ENCODE results near the gene HNRNPR. TPM values are rescaled to one million over a fixed set of nuclear protein-coding genes. Genes with fewer than 3 reads are reported as not detected.

Gene HNRNPR
- total RNA-seq, 1 experiment from 2014 or later = 166 TPM

DNA sequence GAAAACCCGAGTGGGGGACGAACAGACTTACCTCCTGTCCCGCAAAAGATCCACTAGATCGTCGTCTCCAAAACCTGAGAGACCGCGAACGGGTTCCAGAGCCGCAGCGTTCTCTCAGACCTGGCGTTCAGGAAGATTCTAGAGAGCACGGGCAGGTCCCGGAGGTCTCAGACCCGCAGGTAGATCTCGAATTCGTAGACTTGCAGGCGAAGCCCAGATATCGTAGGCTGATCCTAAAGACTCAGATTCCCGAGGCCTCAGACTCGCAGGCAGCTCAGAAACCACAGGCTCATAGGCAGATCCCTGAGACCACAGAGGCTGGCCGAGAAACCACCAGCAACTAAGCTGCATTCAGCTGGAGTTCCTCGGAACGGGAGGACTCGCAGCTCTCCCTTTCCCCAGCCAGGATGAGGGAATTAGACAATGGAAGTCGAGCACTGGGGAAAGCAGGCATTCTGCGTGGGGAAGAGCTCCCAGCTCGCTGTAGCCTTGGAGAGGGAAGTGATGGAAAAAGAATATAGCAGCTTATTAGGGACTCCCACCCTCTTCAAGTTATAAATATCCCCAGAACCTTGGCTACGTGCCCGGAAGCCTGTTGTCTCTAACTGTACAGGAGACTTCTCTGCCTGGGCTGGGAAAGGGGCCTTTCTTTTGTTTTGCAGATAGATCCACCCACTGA is 25.4 kb upstream of the HNRNPR start, which contains the start of gene ZNF436:
Gene ZNF436 (minus strand): TSS at position 502 of the 679 bp plus-strand sequence. CDS start 1,831 bp downstream, outside the sequence.
- DNase-seq (ENCODE audit: low read depth) = peak; percentile 67

DNA sequence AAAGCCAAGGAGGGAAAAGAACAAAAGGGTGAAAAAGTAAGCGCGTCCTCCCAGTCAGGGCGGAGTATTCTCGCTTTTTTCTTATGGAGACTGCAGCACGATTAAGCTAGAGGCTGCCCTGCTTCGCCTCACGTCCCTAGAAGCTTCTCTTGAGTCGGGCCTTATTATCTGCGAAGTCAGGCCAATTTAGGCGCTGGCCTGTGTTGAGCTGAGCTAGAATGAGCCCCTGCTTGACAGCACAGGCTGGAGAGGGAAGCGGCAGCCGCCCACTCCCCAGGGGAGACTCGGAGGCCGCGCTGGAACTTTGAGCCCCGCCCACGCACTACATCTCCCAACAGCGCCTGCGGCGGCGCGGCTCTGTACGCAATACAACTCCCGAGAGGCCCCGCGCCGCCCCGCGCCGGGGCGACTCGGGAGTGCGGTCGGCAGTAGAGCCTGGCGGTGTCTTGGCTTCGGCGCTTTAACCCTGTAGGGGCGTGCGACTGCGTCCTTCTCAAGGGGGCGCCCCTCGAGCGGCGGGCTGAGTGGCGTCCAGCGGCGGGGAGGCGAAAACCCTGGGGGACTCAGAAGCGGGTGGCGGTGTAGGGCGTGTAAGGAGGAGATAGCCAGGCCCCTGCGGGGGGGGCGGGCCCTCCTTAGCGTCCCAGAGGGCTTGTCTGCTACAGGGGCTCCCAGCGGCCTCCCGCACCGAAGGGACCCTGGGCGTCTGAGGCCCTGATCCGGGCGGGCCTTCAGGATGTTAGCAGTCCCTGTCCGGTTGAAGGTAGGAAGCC is 24.7 kb upstream of the HNRNPR start:
- DNase-seq (ENCODE audit: low read depth) = peak; percentile 87

GRCh38 chr1:23367791-23368561 is 23.9 kb upstream of the HNRNPR start:
- DNase-seq (ENCODE audit: low read depth) = peak; percentile 99

GRCh38 chr1:23367451-23367790 is 23.3 kb upstream of the HNRNPR start:
- no peak for DNase-seq (ENCODE audit: low read depth)

DNA sequence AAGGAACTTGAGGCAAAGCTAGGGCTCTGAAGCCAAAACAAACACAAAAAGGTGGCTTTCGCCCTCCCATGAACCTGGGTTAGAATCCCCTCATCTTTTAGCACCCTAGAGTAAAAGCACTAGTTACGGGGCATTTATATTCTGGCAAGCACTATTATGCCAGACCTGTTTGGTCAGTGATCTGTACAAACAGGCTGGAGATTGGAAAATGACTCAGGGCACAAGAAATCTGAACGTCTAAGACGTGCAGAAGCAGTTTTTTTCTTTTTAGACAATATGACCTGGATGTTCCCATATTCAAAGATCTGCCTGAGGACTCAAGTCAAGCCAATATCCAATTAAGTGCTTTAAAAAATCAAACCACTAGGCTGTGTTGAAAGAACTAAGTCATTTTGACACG is 22.5 kb upstream of the HNRNPR start:
- no peak for DNase-seq (ENCODE audit: low read depth)

- no peak for DNase-seq (ENCODE audit: low read depth)
These were observed 22.1 kb upstream of the HNRNPR start for GRCh38 chr1:23366146-23366545.

- DNase-seq (ENCODE audit: low read depth) = no peak
These were observed 18.2 kb upstream of the HNRNPR start for GRCh38 chr1:23362218-23362713.

DNA sequence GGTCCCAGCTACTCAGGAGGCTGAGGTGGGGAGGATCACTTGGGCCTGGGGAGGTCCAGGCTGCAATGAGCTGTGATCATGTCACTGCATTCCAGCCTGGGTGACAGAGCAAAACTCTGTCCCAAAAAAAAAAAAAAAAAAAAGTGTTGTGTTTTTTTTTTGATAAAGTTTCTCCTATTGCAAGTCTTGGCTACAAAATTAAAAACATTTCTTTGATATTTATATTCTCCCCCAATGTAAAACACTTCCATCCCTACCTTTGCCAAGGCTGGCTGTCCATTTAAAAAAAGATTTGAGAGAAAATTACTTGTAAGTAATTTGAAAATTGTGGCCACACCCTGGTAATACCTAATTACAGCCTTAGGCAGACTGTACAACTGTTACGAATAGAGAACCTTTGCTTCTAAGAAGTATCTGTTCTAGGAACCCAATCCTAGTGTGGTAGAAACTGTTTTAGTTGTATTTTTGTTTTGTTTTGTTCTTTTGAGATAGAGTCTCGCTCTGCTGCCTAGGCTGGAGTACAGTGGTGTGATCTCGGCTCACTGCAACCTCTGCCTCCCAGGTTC is 14.3 kb upstream of the HNRNPR start:
- no peak for DNase-seq (ENCODE audit: low read depth)

DNA sequence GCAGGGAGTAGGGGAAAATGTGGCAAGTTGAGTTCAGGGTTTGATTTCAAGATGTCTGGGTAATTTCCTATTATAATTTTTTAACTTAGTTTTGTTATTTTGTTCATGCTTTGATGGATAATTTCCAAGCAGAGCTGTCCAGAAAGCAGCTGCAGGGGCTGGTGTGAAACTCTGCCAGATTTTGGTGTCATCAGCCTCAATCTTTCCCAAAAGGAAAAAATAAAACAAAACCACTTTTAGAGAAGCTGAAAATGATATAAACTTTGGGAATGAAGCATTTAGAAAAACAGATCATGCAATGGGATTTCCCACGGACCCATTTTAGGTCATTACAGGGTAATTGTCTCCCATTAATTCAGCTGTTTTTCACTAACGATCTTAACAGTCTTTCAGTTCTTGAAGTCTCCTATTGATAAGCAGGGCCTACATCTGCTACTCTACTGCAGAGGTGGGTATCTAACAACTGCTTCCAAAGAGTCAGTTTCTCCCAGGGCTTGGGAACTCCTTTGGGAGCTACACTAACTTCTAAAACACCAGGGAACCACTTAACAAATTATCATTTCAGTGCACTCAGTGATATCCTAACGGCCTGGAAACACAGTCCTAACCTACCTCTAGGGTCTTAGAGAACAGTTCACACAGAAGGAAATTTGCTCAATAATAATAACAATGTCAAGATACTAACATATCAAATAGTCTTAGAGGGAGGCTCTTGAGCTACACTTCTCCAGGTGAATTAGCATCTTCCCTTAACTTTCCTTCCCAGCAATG is 13.2 kb upstream of the HNRNPR start:
- DNase-seq (ENCODE audit: low read depth) = no peak

DNA sequence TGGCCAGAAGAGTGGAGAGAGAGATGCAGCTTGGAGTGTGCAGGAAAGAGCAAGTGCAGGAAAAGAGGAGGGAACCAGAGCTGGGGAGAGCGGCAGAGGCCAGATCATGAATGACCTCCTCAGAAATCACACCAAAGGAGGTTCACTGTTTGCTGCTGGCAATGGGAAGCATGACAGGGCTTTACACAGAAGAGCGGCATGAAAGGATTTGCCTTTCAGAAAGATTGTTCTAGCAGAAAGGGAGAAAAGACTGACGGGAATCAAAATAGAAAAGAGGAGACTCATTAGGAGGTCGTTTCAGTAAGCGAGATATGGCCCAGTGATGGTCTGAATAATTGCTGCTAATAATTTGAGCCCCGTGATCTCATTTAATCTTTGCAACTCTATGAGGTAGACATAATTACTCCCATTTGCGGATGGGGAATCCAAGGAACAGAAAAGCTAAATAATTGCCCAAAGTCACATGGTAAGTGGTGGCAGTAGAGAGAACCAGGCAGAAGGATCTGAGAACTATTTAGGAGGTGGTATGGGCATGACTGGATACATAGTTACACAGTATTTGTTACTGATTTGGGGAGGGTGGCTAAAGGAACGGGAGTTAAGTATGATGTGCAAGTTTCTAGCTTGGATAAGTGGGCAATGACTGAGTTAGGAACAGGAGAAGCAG is 12.5 kb upstream of the HNRNPR start:
- no peak for DNase-seq (ENCODE audit: low read depth)

GRCh38 chr1:23354245-23354644 is 10.2 kb upstream of the HNRNPR start:
- DNase-seq (ENCODE audit: low read depth) = no peak

DNA sequence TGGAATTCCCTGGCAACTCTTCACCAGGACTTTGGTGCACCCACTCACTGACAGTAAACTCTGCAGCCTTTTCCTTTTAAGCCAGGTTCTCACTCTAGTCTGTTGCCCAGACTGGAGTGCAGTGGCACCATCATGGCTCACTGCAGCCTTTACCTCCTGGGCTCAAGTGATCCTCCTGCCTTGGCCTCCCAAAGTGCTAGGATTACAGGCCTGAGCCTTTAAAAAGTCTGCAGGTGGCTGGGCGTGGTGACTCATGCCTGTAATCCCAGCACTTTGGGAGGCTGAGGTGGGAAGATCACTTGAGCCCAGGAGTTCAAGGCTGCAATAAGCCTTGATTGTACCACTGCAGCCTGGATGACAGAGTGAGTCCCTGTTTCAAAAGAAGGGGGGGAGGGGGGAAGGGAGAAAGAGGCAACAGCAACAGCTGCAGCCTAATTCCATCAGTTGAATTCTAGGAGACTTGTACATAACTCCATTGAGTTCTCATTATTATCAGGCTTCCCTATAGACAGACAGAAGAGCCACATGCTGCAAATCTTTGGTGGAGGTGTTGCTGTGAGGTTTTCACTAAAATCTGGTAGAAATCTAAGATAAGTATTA is 8.1 kb upstream of the HNRNPR start:
- no peak for DNase-seq (ENCODE audit: low read depth)

- no peak for DNase-seq (ENCODE audit: low read depth)
These were observed 1.8 kb upstream of the HNRNPR start for GRCh38 chr1:23345920-23346319.

DNA sequence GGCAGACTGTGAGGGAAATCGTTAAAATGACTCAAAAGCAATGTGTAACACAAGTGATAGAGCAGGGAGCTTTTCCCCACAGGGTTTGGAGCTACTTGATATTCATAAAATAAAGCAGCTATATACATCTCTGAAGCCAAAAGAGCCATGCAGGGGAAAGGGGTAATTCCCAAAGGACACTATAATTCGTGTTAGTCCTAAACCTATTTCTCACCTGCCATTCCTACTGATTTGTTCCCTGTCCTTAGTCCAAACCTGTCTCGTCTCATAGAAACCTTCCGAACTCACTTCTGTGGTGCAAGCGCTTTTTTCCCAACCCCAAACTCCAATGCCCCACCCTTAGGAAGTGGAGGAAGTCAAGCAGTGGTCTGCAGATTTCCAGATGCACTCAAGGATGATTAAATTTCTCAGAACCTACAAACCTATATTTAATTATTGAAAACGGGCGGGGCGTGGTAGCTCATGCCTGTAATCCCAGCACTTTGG is 946 bp upstream of the HNRNPR start:
- no peak for DNase-seq (ENCODE audit: low read depth)

DNA sequence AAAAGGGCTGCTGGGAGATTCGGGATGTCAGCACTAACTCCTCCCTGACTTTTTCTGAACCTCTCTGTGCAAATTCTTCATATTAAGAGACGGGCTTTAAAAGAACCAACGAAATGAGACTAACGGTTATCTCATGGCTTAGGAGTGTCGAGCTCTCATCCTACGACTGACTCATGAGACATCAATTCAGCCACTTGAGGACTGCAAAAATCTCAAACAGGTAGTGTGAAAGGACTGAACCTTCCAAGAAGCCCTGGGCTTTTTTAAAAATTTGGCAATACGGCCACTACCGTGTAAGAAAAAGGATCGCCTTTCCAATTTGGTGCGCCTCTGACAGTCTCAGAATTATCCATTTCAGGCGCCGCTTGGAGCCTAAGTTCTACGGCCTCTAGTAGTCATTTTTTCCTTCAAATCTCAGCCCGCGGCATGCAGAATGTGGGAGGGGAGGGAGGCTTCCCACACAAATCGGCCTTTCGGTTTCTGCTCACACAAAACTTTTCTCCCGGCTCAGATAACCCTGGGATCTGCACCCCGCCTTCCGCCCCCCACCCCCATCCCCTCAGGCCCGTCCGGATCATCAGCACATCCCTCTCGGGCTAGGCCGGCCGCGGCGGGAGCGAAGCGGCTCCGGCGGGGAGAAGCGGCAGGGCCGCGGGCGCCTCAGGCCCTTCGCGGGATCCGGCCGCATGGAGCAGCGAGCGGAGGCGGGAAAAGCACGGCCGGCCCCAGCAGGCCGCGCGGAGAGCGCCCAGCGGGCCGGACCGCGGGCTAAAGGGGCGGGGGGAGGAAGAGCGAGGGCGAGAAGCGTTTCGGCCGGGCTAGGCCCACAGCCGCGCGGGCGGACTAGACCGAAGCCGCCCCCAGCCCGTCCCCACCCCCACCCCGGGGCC is 618 bp downstream of the HNRNPR start:
- peak; percentile 71 for DNase-seq (ENCODE audit: low read depth)

DNA sequence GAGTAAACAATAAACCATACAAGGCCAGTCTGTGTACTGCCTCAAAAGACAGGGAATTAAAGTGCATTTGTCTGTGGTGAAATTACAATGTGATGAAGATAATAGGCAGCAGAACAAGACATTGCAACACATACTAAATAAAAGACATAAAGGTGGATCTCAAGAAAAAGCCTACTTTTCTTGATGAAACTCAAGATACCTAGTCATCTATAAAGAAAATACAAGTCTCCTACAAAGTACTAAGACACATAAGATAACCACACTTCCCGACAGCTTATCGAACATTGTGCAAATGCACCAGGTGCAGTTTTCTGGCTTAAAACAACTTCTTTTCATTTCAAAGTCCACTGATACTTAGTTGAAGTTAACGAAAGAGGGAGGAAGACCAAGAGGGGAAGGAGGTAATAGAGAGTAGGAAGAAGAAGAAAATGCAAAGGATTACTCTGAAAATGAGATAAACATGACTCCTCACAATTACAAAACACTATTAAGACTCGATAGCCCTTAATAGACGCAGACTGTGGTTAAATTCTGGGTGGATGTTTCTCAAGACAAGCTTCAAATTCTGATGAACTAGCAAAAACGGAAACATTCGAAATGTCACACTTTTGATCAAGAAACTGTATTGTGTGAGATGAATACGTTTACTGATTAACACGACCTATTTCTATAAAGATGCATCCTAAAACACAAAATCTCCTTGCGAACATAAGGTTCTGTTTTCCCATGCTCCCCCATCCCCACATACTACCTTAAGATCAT is 2.0 kb downstream of the HNRNPR start:
- DNase-seq (ENCODE audit: low read depth) = no peak

DNA sequence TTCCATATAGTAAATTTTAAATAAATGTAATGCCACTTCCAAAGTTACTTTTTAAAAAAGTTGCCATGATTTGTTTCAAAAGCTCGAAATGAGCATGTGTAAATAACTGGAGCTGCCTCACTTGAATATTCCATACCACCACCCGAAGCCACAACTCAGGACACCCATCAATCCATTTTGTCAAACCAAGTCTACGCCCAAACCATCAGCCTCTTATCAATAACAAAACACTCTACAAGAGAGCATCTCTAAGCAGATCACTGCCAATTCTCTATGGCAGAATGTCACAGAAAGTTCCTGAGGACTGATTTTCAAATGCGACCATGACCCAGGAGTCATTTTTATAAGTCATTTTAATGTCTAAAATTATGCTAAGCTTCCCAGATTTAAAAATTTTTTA is 4.5 kb downstream of the HNRNPR start:
- DNase-seq (ENCODE audit: low read depth) = no peak

- DNase-seq (ENCODE audit: low read depth) = no peak
These were observed 6.2 kb downstream of the HNRNPR start for GRCh38 chr1:23337869-23338268.

Measured in HT1080 (cell line).